T1000 (cell line): ENCODE measurements around the gene TCF7L1.
"Not testable (repeated sequence)": the region's sequence is repeated elsewhere in the genome, so short reads cannot be mapped to it uniquely, and the experiment has no call there.

Experiments used
- DNase-seq: peaks from one replicate; lab custom pipeline; 2025; ENCODE audit warnings: mixed read lengths; lab: John Stamatoyannopoulos, UW

Gene TCF7L1

DNA sequence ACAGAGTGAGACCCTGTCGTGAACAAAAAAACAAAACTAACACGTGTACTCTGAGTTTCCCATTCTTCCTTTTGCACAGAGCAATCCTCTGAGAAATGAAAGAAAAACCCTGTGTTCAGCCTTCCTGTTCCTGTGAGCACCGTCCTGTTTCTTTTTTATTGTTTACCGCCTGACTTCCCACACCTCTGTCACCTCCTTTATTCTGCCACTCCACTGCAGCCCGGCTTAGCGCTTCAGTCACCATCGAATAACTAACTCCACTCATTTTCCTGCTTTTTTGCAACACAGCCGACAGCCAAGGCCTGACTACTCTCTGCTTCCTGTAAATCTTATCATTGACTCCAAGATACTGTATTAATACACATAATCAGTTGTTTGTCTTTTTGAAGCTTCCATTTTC, 153.7 kb downstream of the TCF7L1 start:
- no peak for DNase-seq

- no peak for DNase-seq
Measured at GRCh38 chr2:85287721-85288120, 154.5 kb downstream of the TCF7L1 start.

- DNase-seq: no peak
Measured at GRCh38 chr2:85288244-85288725, 155.1 kb downstream of the TCF7L1 start.

- DNase-seq: no peak
Measured at GRCh38 chr2:85291425-85292023, 158.3 kb downstream of the TCF7L1 start.

GRCh38 chr2:85302121-85302520, 168.9 kb downstream of the TCF7L1 start:
- no peak for DNase-seq

GRCh38 chr2:85303780-85304531, 170.8 kb downstream of the TCF7L1 start:
- DNase-seq: no peak

- no peak for DNase-seq
Measured at GRCh38 chr2:85307527-85307897, 174.3 kb downstream of the TCF7L1 start.

DNA sequence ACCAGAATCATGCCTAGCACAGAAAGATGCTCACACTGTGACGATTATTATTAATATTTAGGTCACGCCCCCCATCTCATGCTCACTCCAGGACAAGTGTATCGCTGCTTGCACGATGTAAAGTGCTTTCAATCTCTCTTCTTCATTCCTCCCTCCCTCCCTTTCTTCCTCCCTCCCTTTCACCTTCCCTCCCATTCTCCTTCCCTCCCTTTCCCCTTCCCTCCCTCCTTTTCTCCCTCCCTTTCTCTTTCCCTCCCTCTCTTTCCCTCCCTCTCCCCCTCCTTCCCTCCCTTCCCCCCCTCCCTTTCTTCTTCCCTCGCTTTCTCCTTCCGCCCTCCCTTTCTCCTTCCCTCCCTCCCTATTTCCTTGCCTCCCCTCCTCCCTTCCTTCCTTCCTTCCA, 175.0 kb downstream of the TCF7L1 start:
- DNase-seq: no peak

- no peak for DNase-seq
Measured at GRCh38 chr2:85308896-85309555, 175.8 kb downstream of the TCF7L1 start.

DNA sequence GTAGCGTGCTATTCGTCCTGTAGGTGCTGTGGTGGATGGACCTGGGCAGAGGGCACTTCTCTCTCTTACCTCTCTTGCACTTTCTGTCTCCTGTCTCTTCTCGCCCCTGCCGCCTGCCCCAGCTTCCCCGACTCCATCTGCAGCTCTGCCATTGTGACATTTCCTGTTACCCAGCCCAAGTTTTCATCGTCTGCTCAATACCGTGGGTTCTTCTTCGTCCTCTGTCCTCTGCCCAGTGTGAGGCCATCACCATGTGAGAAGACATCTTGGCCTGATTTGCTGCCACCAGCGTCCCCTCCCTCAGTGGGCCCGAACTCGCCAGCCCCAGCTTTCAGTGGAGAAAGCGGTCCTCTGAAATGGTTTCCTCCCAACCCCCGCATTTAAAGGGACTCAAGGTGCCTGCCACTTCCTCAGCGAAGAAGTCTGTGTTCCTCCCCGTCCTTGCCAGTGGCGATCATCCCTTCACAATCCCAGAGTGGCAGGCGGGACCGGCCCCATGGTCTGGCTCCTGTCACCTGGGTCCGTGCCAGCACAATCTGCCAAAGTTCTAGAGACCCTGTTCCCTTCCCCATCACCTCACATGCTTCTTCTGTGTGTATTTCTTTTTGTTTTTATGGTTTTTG, 176.6 kb downstream of the TCF7L1 start:
- no peak for DNase-seq

GRCh38 chr2:85310330-85310729, 177.1 kb downstream of the TCF7L1 start:
- no peak for DNase-seq

GRCh38 chr2:85312404-85312803, 179.2 kb downstream of the TCF7L1 start:
- peak; percentile 17 for DNase-seq

DNA sequence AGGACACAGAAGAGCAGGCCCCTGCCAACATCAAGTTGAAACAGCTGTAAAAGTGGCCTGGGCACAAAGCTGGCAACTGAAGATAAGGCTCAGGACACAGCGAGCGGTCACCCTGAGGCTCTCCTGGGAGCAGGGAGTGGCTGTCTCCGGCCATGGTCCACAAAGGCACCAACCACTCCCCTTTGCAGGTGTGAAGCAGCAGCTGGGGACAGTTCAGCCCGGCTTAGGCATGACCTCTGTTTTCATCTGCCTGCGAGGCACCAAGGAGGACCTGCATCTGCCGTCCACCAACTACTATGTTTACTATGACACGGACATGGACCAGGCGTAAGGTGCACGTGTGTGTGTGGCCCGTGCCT, 181.7 kb downstream of the TCF7L1 start:
- no peak for DNase-seq

DNA sequence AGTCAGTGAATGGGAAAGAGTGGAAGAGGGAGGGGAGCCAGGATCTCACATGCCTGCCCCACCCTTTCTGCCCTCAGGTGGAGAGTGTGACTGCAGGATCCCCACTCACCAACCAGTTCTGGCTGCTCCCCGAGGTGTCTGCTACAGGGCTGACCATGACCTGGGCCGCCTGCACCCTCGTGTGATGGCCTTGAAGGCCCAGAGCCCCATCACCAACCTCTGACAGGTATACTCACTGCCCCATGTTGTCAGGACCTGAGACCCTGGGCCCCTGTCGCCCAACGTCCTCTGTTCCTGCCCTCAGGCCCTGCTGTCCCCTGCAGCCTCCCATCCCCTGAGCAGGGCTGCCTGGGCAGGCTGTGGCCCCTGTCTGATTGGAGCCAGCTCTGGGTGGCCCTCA, 182.7 kb downstream of the TCF7L1 start:
- not testable (repeated sequence) for DNase-seq

DNA sequence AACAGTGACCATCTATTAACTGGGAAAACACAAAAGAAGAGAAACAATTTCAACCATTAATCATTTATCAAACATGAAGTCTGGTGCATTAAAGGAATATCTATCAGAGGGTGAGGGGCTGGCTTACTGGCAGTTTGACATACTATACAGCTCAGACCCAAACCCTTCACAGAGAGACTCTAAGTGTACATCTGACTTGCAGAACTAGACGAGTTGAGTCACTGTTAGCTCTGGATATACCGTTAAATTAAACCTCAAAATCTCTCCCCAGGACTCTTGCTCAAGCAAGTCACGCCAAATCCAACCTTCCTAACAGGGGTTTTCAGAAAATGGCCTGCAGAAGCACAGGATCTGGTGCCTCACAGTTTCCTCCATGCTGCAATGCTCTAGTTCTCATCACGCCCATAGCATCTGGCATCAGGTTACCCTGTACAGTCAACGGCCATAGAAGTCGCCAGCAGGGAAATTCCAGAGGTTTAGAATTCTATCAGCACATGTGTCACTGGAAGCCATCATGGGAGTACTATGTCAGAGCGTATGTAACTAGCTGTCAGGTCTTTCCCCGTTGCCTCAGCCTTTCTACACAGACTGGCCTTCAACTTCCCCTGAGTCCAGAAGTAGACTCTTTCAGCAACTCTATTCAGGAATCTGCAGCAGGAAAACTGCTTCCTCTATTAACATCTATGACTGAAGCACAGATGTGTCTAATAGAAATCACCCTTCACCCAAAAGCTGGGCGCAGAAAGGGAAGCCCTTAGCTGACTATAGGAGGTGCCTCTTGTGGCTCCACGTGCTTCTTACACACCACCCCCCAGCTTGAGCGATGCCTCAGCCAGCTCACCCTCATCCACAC, 185.3 kb downstream of the TCF7L1 start:
- no peak for DNase-seq

GRCh38 chr2:85319796-85320195, 186.6 kb downstream of the TCF7L1 start:
- no peak for DNase-seq

GRCh38 chr2:85323351-85323987, 190.3 kb downstream of the TCF7L1 start:
- no peak for DNase-seq

DNA sequence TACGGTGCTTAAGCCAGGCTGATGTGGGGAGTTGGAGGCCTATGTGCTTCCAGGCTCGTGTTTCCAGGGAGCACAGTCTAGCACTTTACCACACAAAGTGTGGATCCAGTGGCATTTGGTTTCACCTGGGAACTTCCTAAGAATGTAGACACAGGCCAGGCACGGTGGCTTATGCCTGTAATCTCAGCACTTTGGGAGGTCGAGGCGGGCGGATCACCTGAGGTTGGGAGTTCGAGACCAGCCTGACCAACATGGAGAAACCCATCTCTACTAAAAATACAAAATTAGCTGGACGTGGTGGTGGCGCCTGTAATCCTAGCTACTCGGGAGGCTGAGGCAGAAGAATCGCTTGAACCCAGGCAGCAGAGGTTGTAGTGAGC, 190.8 kb downstream of the TCF7L1 start:
- DNase-seq: not testable (repeated sequence)

DNA sequence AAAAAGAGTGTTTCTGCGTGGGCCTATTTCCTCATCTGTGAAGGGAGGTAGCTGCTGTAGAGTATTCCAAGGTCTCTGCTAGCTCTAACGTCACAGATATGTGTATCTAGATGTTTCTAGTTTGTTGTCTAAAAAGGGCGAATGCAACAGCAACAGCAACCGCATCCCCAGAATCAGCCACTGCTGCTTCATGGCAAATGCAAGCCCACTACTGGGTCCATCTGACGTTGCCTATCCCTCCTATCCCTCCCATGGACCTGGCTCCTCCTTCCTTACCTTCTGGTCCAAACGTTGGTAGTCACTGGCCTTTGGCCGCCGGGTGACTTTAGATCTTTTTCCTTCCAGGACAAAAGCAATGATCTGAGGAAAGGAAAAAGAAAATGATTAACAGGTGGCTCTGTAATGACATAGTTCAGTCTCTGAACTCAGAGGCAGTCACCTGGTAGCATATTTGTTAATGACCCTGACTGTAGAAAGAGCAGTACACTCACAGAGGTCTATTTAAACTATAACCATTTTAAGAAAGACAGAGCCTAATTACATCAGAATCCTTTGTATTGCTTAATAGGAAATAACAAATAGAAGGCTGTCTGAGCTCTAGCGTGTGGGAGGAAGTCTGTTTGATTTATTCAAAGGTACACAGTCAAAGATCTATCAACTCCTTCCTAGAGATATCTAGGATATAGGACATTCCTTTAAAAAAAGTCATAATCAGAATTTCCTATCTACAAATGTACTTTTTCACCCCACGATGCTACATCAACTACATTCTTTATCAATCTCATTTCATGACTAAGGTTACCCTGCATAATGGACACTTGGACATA, 191.7 kb downstream of the TCF7L1 start:
- DNase-seq: no peak

DNA sequence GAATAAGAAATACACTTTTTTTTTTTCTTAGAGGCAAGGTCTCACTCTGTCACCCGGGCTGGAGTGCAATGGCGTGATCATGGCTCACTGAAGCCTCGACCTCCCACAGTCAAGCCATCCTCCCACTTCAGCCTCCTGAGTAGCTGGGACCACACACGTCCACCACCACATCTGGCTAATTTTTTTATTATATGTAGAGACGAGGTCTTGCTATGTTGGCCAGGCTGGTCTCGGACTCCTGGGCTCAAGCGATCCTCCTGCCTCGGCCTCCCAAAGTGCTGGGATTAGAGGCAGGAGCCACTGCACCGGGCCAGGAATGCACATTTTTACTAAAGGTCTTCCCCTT, 192.2 kb downstream of the TCF7L1 start:
- no peak for DNase-seq
